Mucosa of rectum (tissue), 2 donors: Measurements from ENCODE around the gene GRIK1.
A peak's percentile ranks its signal among the peaks of the same experiment; 100 is the strongest.

Experiments used
- H3K27ac ChIP-seq, 2 donors: one replicate each; pipeline ENCODE4 v1.7.0; 2013; ENCODE audit warnings: inconsistent platforms in 2 of 2, low read depth in 2 of 2, low read length in 2 of 2
- H3K27me3 ChIP-seq, 2 donors: one replicate each; pipeline ENCODE4 v1.7.0; 2013; ENCODE audit warnings: low read length in 2 of 2; ENCODE audit not compliant: control insufficient read depth in 2 of 2, insufficient read depth in 2 of 2
- H3K36me3 ChIP-seq, 2 donors: one replicate each; pipeline ENCODE4 v1.7.0; 2013; ENCODE audit warnings: low read length in 2 of 2; ENCODE audit not compliant: control insufficient read depth in 2 of 2, insufficient read depth in 2 of 2
- H3K4me1 ChIP-seq, 2 donors: one replicate each; pipeline ENCODE4 v1.7.0; 2013; ENCODE audit warnings: low read length in 2 of 2, mild to moderate bottlenecking in 1 of 2; ENCODE audit not compliant: control insufficient read depth in 2 of 2, insufficient read depth in 2 of 2
- H3K4me3 ChIP-seq, 2 donors: one replicate each; pipeline ENCODE4 v1.7.0; 2013; ENCODE audit warnings: low read length in 2 of 2
- H3K9ac ChIP-seq, 2 donors: one replicate each; pipeline ENCODE4 v1.7.0; 2013; ENCODE audit warnings: low read length in 2 of 2, low read depth in 1 of 2, mild to moderate bottlenecking in 1 of 2
- H3K9me3 ChIP-seq, 2 donors: one replicate each; pipeline ENCODE4 v1.7.0; 2013; ENCODE audit warnings: low read length in 2 of 2; ENCODE audit not compliant: control insufficient read depth in 2 of 2
- donor health status: healthy.
- donor health status: Normal muscosa, but diverticular disease.

Gene GRIK1

GRCh38 chr21:29741761-29742160 is 198.0 kb downstream of the GRIK1 start:
- no peak overlapping the region for H3K27ac ChIP-seq
- H3K9ac ChIP-seq, result no peak overlapping the region
- H3K4me3 ChIP-seq, result no peak overlapping the region
- no peaks in the 10 kb centered on the region for H3K4me1 ChIP-seq
- no peaks in the 10 kb centered on the region for H3K36me3 ChIP-seq
- H3K9me3 ChIP-seq, result no peaks in the 10 kb centered on the region
- H3K27me3 ChIP-seq, result no peaks in the 10 kb centered on the region

- Histone ChIP-seq H3K4me3 (no peak overlapping the region), H3K9me3 (no peaks in the 10 kb centered on the region), H3K27me3 (no peaks in the 10 kb centered on the region), H3K27ac (no peak overlapping the region), H3K4me1 (no peaks in the 10 kb centered on the region), H3K36me3 (no peaks in the 10 kb centered on the region), H3K9ac (no peak overlapping the region)
Observed at GRCh38 chr21:29739176-29739575, 200.6 kb downstream of the GRIK1 start.

- no peaks in the 10 kb centered on the region for H3K36me3 ChIP-seq
- no peaks in the 10 kb centered on the region for H3K4me1 ChIP-seq
- H3K27me3 ChIP-seq, result no peaks in the 10 kb centered on the region
- no peak overlapping the region for H3K4me3 ChIP-seq
- H3K9me3 ChIP-seq, result no peaks in the 10 kb centered on the region
- H3K27ac ChIP-seq, result no peak overlapping the region
- H3K9ac ChIP-seq, result no peak overlapping the region
Observed at GRCh38 chr21:29738730-29739129, 201.1 kb downstream of the GRIK1 start.

- Histone ChIP-seq H3K27me3 (no peaks in the 10 kb centered on the region), H3K27ac (no peak overlapping the region), H3K9me3 (no peaks in the 10 kb centered on the region), H3K9ac (no peak overlapping the region), H3K4me1 (no peaks in the 10 kb centered on the region), H3K4me3 (no peak overlapping the region), H3K36me3 (no peaks in the 10 kb centered on the region)
Observed at GRCh38 chr21:29737186-29737585, 202.6 kb downstream of the GRIK1 start.

GRCh38 chr21:29730281-29730680 is 209.5 kb downstream of the GRIK1 start:
- Histone ChIP-seq H3K4me3 (no peak overlapping the region), H3K9me3 (no peaks in the 10 kb centered on the region), H3K9ac (no peak overlapping the region), H3K27ac (no peak overlapping the region), H3K27me3 (no peaks in the 10 kb centered on the region), H3K4me1 (peaks cover 0 to 6% of the 10 kb centered on the region in 2 donors), H3K36me3 (no peaks in the 10 kb centered on the region)

GRCh38 chr21:29726044-29726443 is 213.8 kb downstream of the GRIK1 start:
- Histone ChIP-seq H3K9me3 (no peaks in the 10 kb centered on the region), H3K27ac (no peak overlapping the region), H3K9ac (no peak overlapping the region), H3K4me1 (peaks cover 0 to 6% of the 10 kb centered on the region in 2 donors), H3K27me3 (no peaks in the 10 kb centered on the region), H3K4me3 (no peak overlapping the region), H3K36me3 (no peaks in the 10 kb centered on the region)

- Histone ChIP-seq H3K36me3 (no peaks in the 10 kb centered on the region), H3K9ac (no peak overlapping the region), H3K4me1 (peaks cover 0 to 6% of the 10 kb centered on the region in 2 donors), H3K4me3 (peak overlapping the region in 1 of 2 donors; percentile 3), H3K9me3 (no peaks in the 10 kb centered on the region), H3K27me3 (no peaks in the 10 kb centered on the region), H3K27ac (no peak overlapping the region)
Observed at GRCh38 chr21:29725025-29725736, 214.6 kb downstream of the GRIK1 start.

GRCh38 chr21:29721964-29722363 is 217.8 kb downstream of the GRIK1 start:
- no peaks in the 10 kb centered on the region for H3K36me3 ChIP-seq
- peaks cover 0 to 6% of the 10 kb centered on the region in 2 donors for H3K4me1 ChIP-seq
- H3K4me3 ChIP-seq, result no peak overlapping the region
- H3K9ac ChIP-seq, result no peak overlapping the region
- H3K9me3 ChIP-seq, result no peaks in the 10 kb centered on the region
- no peak overlapping the region for H3K27ac ChIP-seq
- H3K27me3 ChIP-seq, result no peaks in the 10 kb centered on the region

- Histone ChIP-seq H3K9me3 (no peaks in the 10 kb centered on the region), H3K36me3 (no peaks in the 10 kb centered on the region), H3K27ac (no peak overlapping the region), H3K4me3 (no peak overlapping the region), H3K4me1 (peaks cover 0 to 6% of the 10 kb centered on the region in 2 donors), H3K27me3 (no peaks in the 10 kb centered on the region), H3K9ac (no peak overlapping the region)
Observed at GRCh38 chr21:29721221-29721620, 218.6 kb downstream of the GRIK1 start.

GRCh38 chr21:29719521-29719920 is 220.3 kb downstream of the GRIK1 start:
- no peaks in the 10 kb centered on the region for H3K4me1 ChIP-seq
- no peaks in the 10 kb centered on the region for H3K9me3 ChIP-seq
- no peak overlapping the region for H3K9ac ChIP-seq
- no peaks in the 10 kb centered on the region for H3K27me3 ChIP-seq
- no peak overlapping the region for H3K4me3 ChIP-seq
- no peak overlapping the region for H3K27ac ChIP-seq
- H3K36me3 ChIP-seq, result no peaks in the 10 kb centered on the region
